Astrocyte (in vitro differentiated cells and primary cell): ENCODE results near the gene P3H3.

Source experiments
- CTCF ChIP-seq: IDR thresholded peaks from 2 replicates; pipeline ENCODE4 v1.5.1; 2011; ENCODE audit warnings: low read depth, mild to moderate bottlenecking, inconsistent platforms, low read length, moderate library complexity; ENCODE audit not compliant: insufficient read depth
- EZH2 ChIP-seq: IDR thresholded peaks from 2 replicates; pipeline ENCODE4 v1.6.1; 2012; ENCODE audit warnings: mild to moderate bottlenecking, low read length, inconsistent platforms; ENCODE audit not compliant: insufficient read depth

DNA sequence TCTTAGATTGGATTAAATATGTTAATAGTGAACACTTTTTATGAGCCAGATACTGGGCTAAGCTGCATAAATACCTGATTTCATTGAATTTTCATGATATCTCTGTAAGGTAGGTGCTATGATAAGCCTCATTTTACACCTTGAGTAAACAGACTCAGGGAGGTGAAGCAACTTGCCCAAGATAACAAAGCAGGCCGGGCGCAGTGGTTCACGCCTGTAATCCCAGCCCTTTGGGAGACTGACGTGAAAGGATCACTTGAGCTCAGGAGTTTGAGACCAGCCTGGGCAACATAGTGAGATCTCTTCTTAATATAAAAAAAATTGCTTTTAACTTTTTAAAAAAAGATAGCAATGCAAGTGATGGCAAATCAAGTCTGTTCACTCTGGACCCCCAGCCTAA, 13.9 kb downstream of the P3H3 start:
- TF ChIP-seq CTCF (no peak), EZH2 (no peak)
